ENCODE results near the gene PRLR. TPM values are rescaled to one million over a fixed set of nuclear protein-coding genes. Genes with fewer than 3 reads are reported as not detected.

The PRLR gene
- total RNA-seq, 2 donors from 2014 or later, result 1.1 to 7.1 TPM

DNA sequence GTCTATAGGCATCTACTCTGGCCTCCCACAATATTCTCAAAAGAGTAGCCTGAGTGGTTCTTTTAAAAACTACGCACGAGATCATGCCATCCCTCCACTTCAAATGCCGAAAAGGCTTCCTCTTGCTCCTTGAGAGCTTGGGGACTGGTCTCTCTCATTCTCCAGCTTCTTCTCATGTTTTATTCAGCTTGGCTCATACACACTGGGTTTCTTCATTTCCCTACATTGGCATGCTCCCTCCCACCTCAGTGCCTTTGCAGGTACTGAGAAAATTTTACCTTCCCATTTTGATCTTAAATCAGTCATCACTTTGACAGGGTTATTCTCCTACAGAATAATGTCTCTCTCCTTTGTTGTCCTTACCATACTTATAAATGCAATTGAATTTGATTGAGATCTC is 20.4 kb downstream of the PRLR start:
- intact Hi-C loops (cut with DNase I), result loop anchor here (10.0 kb wide), 1 partner anchor 115 kb away; no protein-coding TSS in a partner anchor
- H3K36me3 ChIP-seq, result no peaks in the 10 kb centered on the region
- H3K9me3 ChIP-seq, result no peaks in the 10 kb centered on the region
- no peaks in the 10 kb centered on the region for H3K4me1 ChIP-seq (replicated peaks)
- H3K27ac ChIP-seq, result no peak overlapping the region
- WGBS, result 95% methylated on average over 3 of the region's 3 CpGs
- H3K4me3 ChIP-seq, result no peak overlapping the region
- DNase-seq (ENCODE audit: low spot score), result no peak
- H3K27me3 ChIP-seq (replicated peaks; ENCODE audit: insufficient read depth), result no peaks in the 10 kb centered on the region
- TF ChIP-seq, protein P1, sequence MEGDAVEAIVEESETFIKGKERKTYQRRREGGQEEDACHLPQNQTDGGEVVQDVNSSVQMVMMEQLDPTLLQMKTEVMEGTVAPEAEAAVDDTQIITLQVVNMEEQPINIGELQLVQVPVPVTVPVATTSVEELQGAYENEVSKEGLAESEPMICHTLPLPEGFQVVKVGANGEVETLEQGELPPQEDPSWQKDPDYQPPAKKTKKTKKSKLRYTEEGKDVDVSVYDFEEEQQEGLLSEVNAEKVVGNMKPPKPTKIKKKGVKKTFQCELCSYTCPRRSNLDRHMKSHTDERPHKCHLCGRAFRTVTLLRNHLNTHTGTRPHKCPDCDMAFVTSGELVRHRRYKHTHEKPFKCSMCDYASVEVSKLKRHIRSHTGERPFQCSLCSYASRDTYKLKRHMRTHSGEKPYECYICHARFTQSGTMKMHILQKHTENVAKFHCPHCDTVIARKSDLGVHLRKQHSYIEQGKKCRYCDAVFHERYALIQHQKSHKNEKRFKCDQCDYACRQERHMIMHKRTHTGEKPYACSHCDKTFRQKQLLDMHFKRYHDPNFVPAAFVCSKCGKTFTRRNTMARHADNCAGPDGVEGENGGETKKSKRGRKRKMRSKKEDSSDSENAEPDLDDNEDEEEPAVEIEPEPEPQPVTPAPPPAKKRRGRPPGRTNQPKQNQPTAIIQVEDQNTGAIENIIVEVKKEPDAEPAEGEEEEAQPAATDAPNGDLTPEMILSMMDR (IDR thresholded peaks at IDR 0.05), result no peak
- TF ChIP-seq POLR2A (IDR thresholded peaks at IDR 0.05) (no peak), POLR2AphosphoS5 (IDR thresholded peaks at IDR 0.05) (no peak)

DNA sequence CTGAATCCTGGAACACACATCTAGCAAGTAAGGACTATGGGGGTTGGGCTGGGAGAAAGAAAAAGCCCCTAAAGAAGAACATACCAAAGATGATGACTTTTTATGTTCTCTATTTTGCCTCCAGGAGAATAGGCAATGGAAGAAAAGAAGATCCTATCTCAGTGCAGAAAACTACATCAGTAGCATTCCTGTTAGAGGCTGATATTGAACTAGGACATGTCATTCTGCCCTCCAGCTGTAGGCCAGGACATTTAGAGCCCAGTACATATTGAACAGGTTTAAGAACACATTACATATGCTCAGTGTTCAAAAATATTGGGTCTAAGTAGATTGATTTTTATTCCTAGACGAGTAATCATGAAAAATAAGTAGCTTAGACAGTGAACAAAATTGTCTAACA is 24.7 kb downstream of the PRLR start:
- intact Hi-C loops (cut with DNase I), result loop anchor here (10.0 kb wide), 1 partner anchor 111 kb away; no protein-coding TSS in a partner anchor
- Histone ChIP-seq H3K4me3 (no peak overlapping the region), H3K27me3 (replicated peaks; ENCODE audit: insufficient read depth) (no peaks in the 10 kb centered on the region), H3K27ac (no peak overlapping the region), H3K9me3 (no peaks in the 10 kb centered on the region), H3K36me3 (no peaks in the 10 kb centered on the region), H3K4me1 (replicated peaks) (no peaks in the 10 kb centered on the region)
- 75% methylated on average over 1 of the region's 1 CpG for WGBS
- DNase-seq (ENCODE audit: low spot score), result no peak
- TF ChIP-seq POLR2A (IDR thresholded peaks at IDR 0.05) (no peak), POLR2AphosphoS5 (IDR thresholded peaks at IDR 0.05) (no peak)
- TF ChIP-seq, protein P1 (IDR thresholded peaks at IDR 0.05), result no peak

DNA sequence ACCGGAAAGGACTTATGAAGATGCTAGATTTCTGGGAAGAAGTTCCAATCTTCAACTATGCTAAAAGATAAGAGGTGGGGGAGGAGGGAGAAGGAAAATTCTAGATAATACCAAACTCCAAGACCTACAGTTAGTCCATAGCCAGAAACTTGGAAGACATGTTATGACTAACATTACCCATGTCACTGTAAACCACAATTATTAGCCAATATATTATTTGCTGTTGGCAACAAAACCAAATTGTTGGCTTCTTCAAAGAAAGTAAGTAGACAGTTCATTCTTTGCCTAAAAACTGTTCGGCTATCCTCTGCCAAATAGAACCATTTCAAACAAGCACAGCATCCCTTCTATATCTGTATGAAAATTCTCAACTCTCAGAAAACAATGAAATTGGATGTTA is 25.1 kb downstream of the PRLR start:
- Histone ChIP-seq H3K4me1 (replicated peaks) (no peaks in the 10 kb centered on the region), H3K27ac (no peak overlapping the region), H3K36me3 (no peaks in the 10 kb centered on the region), H3K27me3 (replicated peaks; ENCODE audit: insufficient read depth) (no peaks in the 10 kb centered on the region), H3K9me3 (no peaks in the 10 kb centered on the region), H3K4me3 (no peak overlapping the region)
- intact Hi-C loops (cut with DNase I), result loop anchor here (10.0 kb wide), 1 partner anchor 110 kb away; no protein-coding TSS in a partner anchor
- no peak for DNase-seq (ENCODE audit: low spot score)
- 27% methylated on average over 2 of the region's 2 CpGs for WGBS
- TF ChIP-seq, protein P1 (IDR thresholded peaks at IDR 0.05), result no peak
- no peak for TF ChIP-seq POLR2AphosphoS5 (IDR thresholded peaks at IDR 0.05)
- no peak for TF ChIP-seq POLR2A (IDR thresholded peaks at IDR 0.05)

DNA sequence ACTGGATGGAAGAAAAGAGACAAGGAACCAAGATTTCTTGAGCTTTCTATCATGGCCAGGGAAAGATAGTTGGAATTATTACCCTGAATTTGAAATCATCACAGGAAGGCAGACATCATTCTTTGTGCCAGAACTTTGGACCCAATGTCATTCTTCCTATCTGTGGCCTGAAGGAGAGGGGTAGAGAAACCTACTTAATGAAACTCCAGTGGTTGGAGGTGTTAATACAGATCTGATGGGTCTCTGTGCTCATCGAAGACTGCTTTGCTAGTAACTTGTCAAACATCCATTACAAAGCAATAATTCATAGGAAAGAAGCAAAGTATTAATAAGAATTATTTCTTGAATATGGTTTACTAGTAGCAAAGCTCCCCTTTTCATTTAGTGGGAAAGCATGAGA is 26.9 kb downstream of the PRLR start:
- H3K27ac ChIP-seq, result no peak overlapping the region
- H3K4me3 ChIP-seq, result no peak overlapping the region
- intact Hi-C loops (cut with DNase I), result loop anchor here (10.0 kb wide), 1 partner anchor 109 kb away; no protein-coding TSS in a partner anchor
- no peaks in the 10 kb centered on the region for H3K9me3 ChIP-seq
- no peaks in the 10 kb centered on the region for H3K4me1 ChIP-seq (replicated peaks)
- no peak for DNase-seq (ENCODE audit: low spot score)
- no peak for TF ChIP-seq POLR2AphosphoS5 (IDR thresholded peaks at IDR 0.05)
- TF ChIP-seq, protein P1 (IDR thresholded peaks at IDR 0.05), result no peak
- TF ChIP-seq POLR2A (IDR thresholded peaks at IDR 0.05), result no peak
- no peaks in the 10 kb centered on the region for H3K36me3 ChIP-seq
- 97% methylated on average over 1 of the region's 1 CpG for WGBS
- H3K27me3 ChIP-seq (replicated peaks; ENCODE audit: insufficient read depth), result no peaks in the 10 kb centered on the region

DNA sequence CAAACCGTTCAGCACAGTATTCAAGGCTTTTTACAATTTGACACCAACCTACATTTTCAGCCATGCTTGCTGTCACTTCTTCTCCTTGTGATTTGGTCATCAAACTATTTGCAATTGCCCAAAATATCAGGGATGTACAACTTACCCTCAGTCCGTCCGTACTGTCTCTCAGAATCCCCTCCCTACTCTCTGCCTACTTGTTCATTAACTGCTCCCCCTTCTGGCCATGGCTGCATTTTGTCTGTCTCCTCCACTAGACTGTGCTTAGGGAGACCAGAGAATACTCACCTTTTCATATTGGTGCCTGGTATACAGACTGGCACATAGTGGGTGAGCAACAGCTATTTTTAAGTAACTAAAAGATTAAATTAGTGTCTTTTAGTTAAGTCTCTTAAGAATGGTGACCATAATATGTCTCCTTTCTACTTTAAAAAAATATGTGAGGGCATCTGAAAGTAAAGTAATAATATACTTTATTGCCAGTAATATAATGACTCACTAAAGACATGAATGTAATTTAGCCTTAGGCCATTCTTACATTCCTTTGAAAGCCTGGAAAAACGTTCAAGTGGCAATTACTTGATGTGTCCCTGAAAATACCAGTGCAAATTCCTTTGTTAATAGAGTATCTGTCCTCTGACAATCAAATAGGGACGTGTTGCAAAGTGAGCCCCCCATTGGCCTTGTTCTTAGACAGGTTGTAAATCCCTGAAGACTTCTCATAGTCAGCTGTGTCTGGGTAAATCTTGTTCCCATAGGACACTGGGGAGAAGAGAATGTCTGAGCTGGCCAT is 27.8 kb downstream of the PRLR start:
- Histone ChIP-seq H3K27me3 (replicated peaks; ENCODE audit: insufficient read depth) (no peaks in the 10 kb centered on the region), H3K27ac (no peak overlapping the region), H3K4me1 (replicated peaks) (no peaks in the 10 kb centered on the region), H3K36me3 (no peaks in the 10 kb centered on the region), H3K4me3 (no peak overlapping the region), H3K9me3 (no peaks in the 10 kb centered on the region)
- WGBS, result 65% methylated on average over 5 of the region's 5 CpGs
- DNase-seq (ENCODE audit: low spot score), result no peak
- intact Hi-C loops (cut with DNase I), result loop anchor here (10.0 kb wide), 1 partner anchor 108 kb away; no protein-coding TSS in a partner anchor
- TF ChIP-seq, protein P1 (IDR thresholded peaks at IDR 0.05), result peak in 2 of 4 experiments; percentile 16 to 26
- TF ChIP-seq POLR2AphosphoS5 (IDR thresholded peaks at IDR 0.05), result no peak

Measured in prostate gland (tissue), 2 donors.